Karpas-422 (cell line): ENCODE measurements around the gene TINAG. TPM values are rescaled to one million over a fixed set of nuclear protein-coding genes. Genes with fewer than 3 reads are reported as not detected.

Experiments used
- DNase-seq: peaks from one replicate; pipeline ENCODE4 v3.0.0-alpha.2; 2015
- H2AFZ ChIP-seq: fragments of 200-600 bp; sonication (generic); 2 replicates; pipeline ENCODE4 v1.6.1; 2014; ENCODE audit warnings: antibody characterized with exemption, low read length, mixed read lengths
- H3K27ac ChIP-seq: fragments of 200-600 bp; sonication (generic); 2 replicates; pipeline ENCODE4 v1.5.1; 2014; ENCODE audit warnings: mild to moderate bottlenecking, low read length, moderate library complexity
- H3K27me3 ChIP-seq: fragments of 200-600 bp; sonication (generic); 2 replicates; pipeline ENCODE4 v1.6.1; 2014; ENCODE audit warnings: low read length, mixed read lengths
- H3K36me3 ChIP-seq: fragments of 200-600 bp; sonication (generic); 2 replicates; pipeline ENCODE4 v1.6.1; 2014; ENCODE audit warnings: low read length, mixed read lengths; ENCODE audit not compliant: insufficient read depth
- H3K4me1 ChIP-seq: fragments of 200-600 bp; sonication (generic); 2 replicates; pipeline ENCODE4 v1.6.1; 2014; ENCODE audit warnings: mild to moderate bottlenecking, low read length, mixed read lengths
- H3K4me2 ChIP-seq: fragments of 200-600 bp; sonication (generic); 2 replicates; pipeline ENCODE4 v1.6.1; 2014; ENCODE audit warnings: low read length, low read depth, mild to moderate bottlenecking; ENCODE audit not compliant: poor library complexity, severe bottlenecking
- H3K4me3 ChIP-seq: fragments of 200-600 bp; sonication (generic); 2 replicates; pipeline ENCODE4 v1.5.1; 2014; ENCODE audit warnings: mild to moderate bottlenecking, antibody characterized with exemption, low read length, mixed read lengths
- H3K79me2 ChIP-seq: fragments of 200-600 bp; sonication (generic); 2 replicates; pipeline ENCODE4 v1.6.1; 2014; ENCODE audit warnings: mild to moderate bottlenecking, low read length, mixed read lengths
- H3K9ac ChIP-seq: fragments of 200-600 bp; sonication (generic); 2 replicates; pipeline ENCODE4 v1.6.0; 2014; ENCODE audit warnings: low read length
- H3K9me2 ChIP-seq: fragments of 200-600 bp; sonication (generic), shearing (Covaris generic); replicated peaks from 2 replicates; pipeline ENCODE4 v1.6.0; 2014; ENCODE audit warnings: mild to moderate bottlenecking, low read length, moderate library complexity; ENCODE audit not compliant: insufficient read depth
- H3K9me3 ChIP-seq: fragments of 300-700, 200-600 bp; sonication (generic); 2 replicates; pipeline ENCODE4 v1.6.1; 2014; ENCODE audit warnings: low read length, mixed read lengths
- H4K20me1 ChIP-seq: fragments of 200-600 bp; sonication (generic); 2 replicates; pipeline ENCODE4 v1.6.1; 2014; ENCODE audit warnings: mild to moderate bottlenecking, antibody characterized with exemption, low read length, low read depth; ENCODE audit not compliant: insufficient read depth
- total RNA-seq: library from RNA; depleted of rRNA; stranded (reverse); fragments of >200 nt; shearing (Covaris generic); gene quantifications from 2 replicates; pipeline ENCODE4 v1.2.3, GENCODE V29; 2014; ENCODE audit warnings: low replicate concordance; rRNA removed

TINAG gene
- total RNA-seq, 1 experiment from 2014 or later, result not detected

DNA sequence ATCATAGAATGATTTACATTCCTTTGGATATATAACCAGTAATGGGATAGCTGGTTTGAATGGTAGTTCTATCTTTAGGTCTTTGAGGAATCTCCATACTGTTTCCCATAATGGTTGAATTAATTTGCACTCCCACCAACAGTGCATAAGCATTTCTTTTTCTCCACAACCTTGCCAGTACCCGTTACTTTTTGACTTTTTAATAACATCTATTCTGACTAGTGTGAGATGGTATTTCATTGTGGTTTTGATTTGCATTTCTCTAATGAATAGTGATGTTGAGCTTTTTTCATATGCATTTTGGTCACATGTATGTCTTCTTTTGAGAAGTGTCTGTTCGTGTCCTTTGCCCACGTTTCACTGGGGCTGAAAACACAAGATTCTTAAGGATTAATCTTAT lies 107.3 kb downstream of the TINAG start:
- no peak overlapping the region for H3K4me2 ChIP-seq
- no peaks in the 10 kb centered on the region for H4K20me1 ChIP-seq
- H3K79me2 ChIP-seq, result no peaks in the 10 kb centered on the region
- no peak overlapping the region for H2AFZ ChIP-seq
- peaks cover 3% of the 10 kb centered on the region for H3K9me3 ChIP-seq
- no peak for DNase-seq
- no peaks in the 10 kb centered on the region for H3K9me2 ChIP-seq
- no peak overlapping the region for H3K27ac ChIP-seq
- no peaks in the 10 kb centered on the region for H3K27me3 ChIP-seq
- H3K9ac ChIP-seq, result no peak overlapping the region
- H3K4me3 ChIP-seq, result no peak overlapping the region
- no peaks in the 10 kb centered on the region for H3K4me1 ChIP-seq
- no peaks in the 10 kb centered on the region for H3K36me3 ChIP-seq

- peaks cover 8% of the 10 kb centered on the region; the same call in 1 of the 2 replicates for H3K9me3 ChIP-seq
- no peaks in the 10 kb centered on the region for H3K9me2 ChIP-seq
- no peaks in the 10 kb centered on the region for H3K79me2 ChIP-seq
- no peak overlapping the region for H2AFZ ChIP-seq
- H4K20me1 ChIP-seq, result no peaks in the 10 kb centered on the region
- no peaks in the 10 kb centered on the region for H3K4me1 ChIP-seq
- H3K27me3 ChIP-seq, result no peaks in the 10 kb centered on the region
- no peak overlapping the region for H3K27ac ChIP-seq
- H3K4me2 ChIP-seq, result no peak overlapping the region
- no peak overlapping the region for H3K4me3 ChIP-seq
- H3K9ac ChIP-seq, result no peak overlapping the region
- no peaks in the 10 kb centered on the region for H3K36me3 ChIP-seq
- DNase-seq, result no peak
These were observed 111.6 kb downstream of the TINAG start for GRCh38 chr6:54419885-54420284.

DNA sequence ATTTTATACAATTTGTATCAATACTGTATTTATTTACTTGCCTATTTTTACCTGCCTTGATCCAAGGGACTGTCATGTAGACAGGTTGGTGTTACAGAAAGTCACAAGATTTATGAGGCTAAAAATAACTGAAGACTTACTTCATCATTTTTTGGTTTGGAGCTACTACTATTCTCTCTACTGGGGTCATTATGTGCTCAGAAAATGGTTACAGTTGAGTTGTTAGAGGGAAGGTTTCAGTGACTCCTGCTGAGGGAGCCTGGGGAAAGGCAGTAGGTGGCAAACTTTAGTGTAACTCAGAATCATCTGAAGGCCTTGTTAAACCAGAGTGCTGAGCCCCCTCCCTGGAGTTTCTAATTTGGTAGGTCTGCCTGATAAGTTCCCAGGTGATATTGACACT lies 118.8 kb downstream of the TINAG start:
- Histone ChIP-seq H3K27ac (no peak overlapping the region), H3K9me3 (peaks cover 8% of the 10 kb centered on the region; the same call in 1 of the 2 replicates), H3K27me3 (no peaks in the 10 kb centered on the region), H3K4me2 (no peak overlapping the region), H4K20me1 (no peaks in the 10 kb centered on the region), H3K4me1 (no peaks in the 10 kb centered on the region), H2AFZ (no peak overlapping the region), H3K9ac (no peak overlapping the region), H3K4me3 (no peak overlapping the region), H3K36me3 (no peaks in the 10 kb centered on the region), H3K9me2 (no peaks in the 10 kb centered on the region), H3K79me2 (no peaks in the 10 kb centered on the region)
- DNase-seq, result no peak

- Histone ChIP-seq H3K4me2 (no peak overlapping the region), H3K79me2 (no peaks in the 10 kb centered on the region), H2AFZ (no peak overlapping the region), H3K9me2 (no peaks in the 10 kb centered on the region), H3K36me3 (no peaks in the 10 kb centered on the region), H3K9me3 (peaks cover 8% of the 10 kb centered on the region; the same call in 1 of the 2 replicates), H3K27ac (no peak overlapping the region), H3K4me1 (no peaks in the 10 kb centered on the region), H3K9ac (no peak overlapping the region), H3K27me3 (no peaks in the 10 kb centered on the region), H3K4me3 (no peak overlapping the region), H4K20me1 (no peaks in the 10 kb centered on the region)
- no peak for DNase-seq
These were observed 119.2 kb downstream of the TINAG start for GRCh38 chr6:54427396-54427937.

DNA sequence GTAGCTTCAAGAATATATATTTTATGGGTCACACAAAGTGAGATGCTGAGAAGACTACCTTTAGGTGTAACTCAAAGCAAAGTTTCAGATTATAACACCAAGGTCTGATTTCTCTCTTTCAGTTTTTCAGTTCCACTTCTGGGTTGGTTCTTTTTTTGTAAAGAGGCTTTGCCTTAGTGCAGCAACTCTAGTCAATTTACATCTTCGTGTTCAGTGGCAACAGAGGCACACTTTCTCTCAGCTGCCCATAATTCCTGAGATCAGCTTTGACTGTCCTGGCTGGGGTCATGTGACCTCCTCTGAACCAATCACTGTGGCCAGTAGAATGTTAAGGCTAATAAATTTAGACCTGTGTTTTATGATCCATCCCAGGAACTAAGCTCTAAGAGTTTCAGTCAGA lies 120.2 kb downstream of the TINAG start:
- H3K4me2 ChIP-seq, result no peak overlapping the region
- no peak for DNase-seq
- no peak overlapping the region for H3K9ac ChIP-seq

GRCh38 chr6:54431466-54431865 lies 123.2 kb downstream of the TINAG start:
- no peak overlapping the region for H2AFZ ChIP-seq
- no peak overlapping the region for H3K27ac ChIP-seq
- H3K36me3 ChIP-seq, result no peaks in the 10 kb centered on the region
- H3K79me2 ChIP-seq, result no peaks in the 10 kb centered on the region
- no peak overlapping the region for H3K9ac ChIP-seq
- no peak for DNase-seq
- no peaks in the 10 kb centered on the region for H3K4me1 ChIP-seq
- no peaks in the 10 kb centered on the region for H3K27me3 ChIP-seq
- no peaks in the 10 kb centered on the region for H3K9me2 ChIP-seq
- no peaks in the 10 kb centered on the region for H4K20me1 ChIP-seq
- H3K4me2 ChIP-seq, result no peak overlapping the region
- peaks cover 5% of the 10 kb centered on the region; the same call in 1 of the 2 replicates for H3K9me3 ChIP-seq
- H3K4me3 ChIP-seq, result no peak overlapping the region

More for the DNA sequence above, 120.2 kb downstream of the TINAG start:
- H3K4me1 ChIP-seq, result no peaks in the 10 kb centered on the region
- no peaks in the 10 kb centered on the region for H3K27me3 ChIP-seq
- no peaks in the 10 kb centered on the region for H4K20me1 ChIP-seq
- H3K36me3 ChIP-seq, result no peaks in the 10 kb centered on the region
- no peak overlapping the region for H3K4me3 ChIP-seq
- H3K9me2 ChIP-seq, result no peaks in the 10 kb centered on the region
- H3K9me3 ChIP-seq, result peaks cover 6% of the 10 kb centered on the region; the same call in 1 of the 2 replicates
- H3K79me2 ChIP-seq, result no peaks in the 10 kb centered on the region
- H2AFZ ChIP-seq, result no peak overlapping the region
- H3K27ac ChIP-seq, result no peak overlapping the region

Other genes with a start within 250 kb of the TINAG start
- not detected in 2 replicates for gene MLIP, start 197.0 kb upstream of the TINAG start, total RNA-seq